Measurements from ENCODE around the gene ARG2. TPM values are rescaled to one million over a fixed set of nuclear protein-coding genes. Genes with fewer than 3 reads are reported as not detected.

Gene ARG2
- total and polyA plus RNA-seq, 2 donors (not counting 1 experiment from before 2014, with no cell fraction given), result 1.9 to 8.4 TPM

DNA sequence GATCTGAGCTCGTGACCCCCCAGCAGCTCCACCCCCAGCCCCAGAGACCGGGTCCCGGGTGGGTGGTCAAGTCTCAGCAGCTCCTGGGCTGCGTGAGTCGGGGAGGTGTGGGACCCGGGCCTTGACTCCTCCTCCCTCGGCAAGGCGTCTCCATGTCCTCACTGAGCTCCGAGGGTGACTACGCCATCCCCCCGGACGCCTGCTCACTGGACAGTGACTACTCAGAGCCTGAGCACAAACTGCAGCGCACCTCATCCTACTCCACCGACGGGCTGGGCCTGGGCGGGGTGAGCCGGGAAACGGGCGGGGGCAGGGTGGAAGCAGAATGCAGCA lies 47.8 kb upstream of the ARG2 start:
- H3K4me3 ChIP-seq (replicated peaks in 1 of 4; ENCODE audit: control extremely low read depth in 1 of 4, insufficient read depth in 1 of 4, low read depth in 3 of 4, low read length in 4 of 4), result no peak overlapping the region
- no peak for DNase-seq (ENCODE audit: low read depth in 2 of 2)
- TF ChIP-seq EZH2 (IDR thresholded peaks at IDR 0.05; ENCODE audit: low read length, missing control alignments), result no peak
- TF ChIP-seq, protein P1, sequence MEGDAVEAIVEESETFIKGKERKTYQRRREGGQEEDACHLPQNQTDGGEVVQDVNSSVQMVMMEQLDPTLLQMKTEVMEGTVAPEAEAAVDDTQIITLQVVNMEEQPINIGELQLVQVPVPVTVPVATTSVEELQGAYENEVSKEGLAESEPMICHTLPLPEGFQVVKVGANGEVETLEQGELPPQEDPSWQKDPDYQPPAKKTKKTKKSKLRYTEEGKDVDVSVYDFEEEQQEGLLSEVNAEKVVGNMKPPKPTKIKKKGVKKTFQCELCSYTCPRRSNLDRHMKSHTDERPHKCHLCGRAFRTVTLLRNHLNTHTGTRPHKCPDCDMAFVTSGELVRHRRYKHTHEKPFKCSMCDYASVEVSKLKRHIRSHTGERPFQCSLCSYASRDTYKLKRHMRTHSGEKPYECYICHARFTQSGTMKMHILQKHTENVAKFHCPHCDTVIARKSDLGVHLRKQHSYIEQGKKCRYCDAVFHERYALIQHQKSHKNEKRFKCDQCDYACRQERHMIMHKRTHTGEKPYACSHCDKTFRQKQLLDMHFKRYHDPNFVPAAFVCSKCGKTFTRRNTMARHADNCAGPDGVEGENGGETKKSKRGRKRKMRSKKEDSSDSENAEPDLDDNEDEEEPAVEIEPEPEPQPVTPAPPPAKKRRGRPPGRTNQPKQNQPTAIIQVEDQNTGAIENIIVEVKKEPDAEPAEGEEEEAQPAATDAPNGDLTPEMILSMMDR (conservative IDR thresholded peaks at IDR 0.05 in 1 of 2, IDR thresholded peaks at IDR 0.05 in 1 of 2; ENCODE audit: low read depth in 1 of 2, low read length in 2 of 2), result no peak
- H3K27me3 ChIP-seq (ENCODE audit: control insufficient read depth, insufficient read depth, low read length), result no peaks in the 10 kb centered on the region
- H3K9ac ChIP-seq (ENCODE audit: insufficient read depth, low read length), result no peak overlapping the region
- no peak overlapping the region for H3K27ac ChIP-seq (ENCODE audit: insufficient read depth, low read length)
- H4K20me1 ChIP-seq (ENCODE audit: control insufficient read depth, extremely low read depth, insufficient read depth, low read length), result no peaks in the 10 kb centered on the region
- no peak overlapping the region for H3K4me2 ChIP-seq (ENCODE audit: extremely low read depth, insufficient read depth, low read length)
- H3K9me3 ChIP-seq (ENCODE audit: control insufficient read depth, insufficient read depth, low read depth, low read length), result no peaks in the 10 kb centered on the region
- H3K4me1 ChIP-seq (ENCODE audit: control insufficient read depth, extremely low read depth, insufficient read depth, low read length), result no peaks in the 10 kb centered on the region
- no peaks in the 10 kb centered on the region for H3K79me2 ChIP-seq (ENCODE audit: control insufficient read depth, insufficient read depth, low read length)
- H3K36me3 ChIP-seq (ENCODE audit: control insufficient read depth, insufficient read depth, low read length), result no peaks in the 10 kb centered on the region
- no peak overlapping the region for H2AFZ ChIP-seq (ENCODE audit: low read length)

DNA sequence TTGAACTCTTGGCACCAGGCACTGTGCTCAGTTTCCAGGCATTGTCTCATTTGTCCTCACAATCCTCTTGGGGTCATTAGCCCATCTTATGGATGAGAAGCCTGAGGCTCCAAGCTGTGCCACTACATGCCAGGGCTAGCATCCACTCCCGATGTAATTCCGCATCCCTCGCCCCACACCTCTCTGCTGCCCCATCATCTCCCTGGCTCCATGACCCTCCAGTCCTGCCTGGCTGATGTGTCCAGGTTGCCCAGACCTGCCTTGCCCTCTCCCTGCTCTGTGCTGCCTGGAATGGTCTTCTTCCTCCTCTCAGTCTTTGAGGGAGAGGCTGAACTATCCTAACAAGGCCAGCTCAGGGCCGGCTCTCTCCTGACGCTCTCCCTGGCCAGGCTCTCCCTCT lies 47.1 kb upstream of the ARG2 start:
- no peak overlapping the region for H3K4me3 ChIP-seq (replicated peaks in 1 of 4; ENCODE audit: control extremely low read depth in 1 of 4, insufficient read depth in 1 of 4, low read depth in 3 of 4, low read length in 4 of 4)
- no peak overlapping the region for H2AFZ ChIP-seq (ENCODE audit: low read length)
- H3K27ac ChIP-seq (ENCODE audit: insufficient read depth, low read length), result no peak overlapping the region
- H3K27me3 ChIP-seq (ENCODE audit: control insufficient read depth, insufficient read depth, low read length), result no peaks in the 10 kb centered on the region
- DNase-seq (ENCODE audit: low read depth in 2 of 2), result no peak
- no peaks in the 10 kb centered on the region for H3K36me3 ChIP-seq (ENCODE audit: control insufficient read depth, insufficient read depth, low read length)
- no peaks in the 10 kb centered on the region for H3K79me2 ChIP-seq (ENCODE audit: control insufficient read depth, insufficient read depth, low read length)
- H3K4me2 ChIP-seq (ENCODE audit: extremely low read depth, insufficient read depth, low read length), result no peak overlapping the region
- no peaks in the 10 kb centered on the region for H4K20me1 ChIP-seq (ENCODE audit: control insufficient read depth, extremely low read depth, insufficient read depth, low read length)
- no peak overlapping the region for H3K9ac ChIP-seq (ENCODE audit: insufficient read depth, low read length)
- no peaks in the 10 kb centered on the region for H3K9me3 ChIP-seq (ENCODE audit: control insufficient read depth, insufficient read depth, low read depth, low read length)
- TF ChIP-seq, protein P1 (conservative IDR thresholded peaks at IDR 0.05 in 1 of 2, IDR thresholded peaks at IDR 0.05 in 1 of 2; ENCODE audit: low read depth in 1 of 2, low read length in 2 of 2), result no peak
- TF ChIP-seq EZH2 (IDR thresholded peaks at IDR 0.05; ENCODE audit: low read length, missing control alignments), result no peak
- H3K4me1 ChIP-seq (ENCODE audit: control insufficient read depth, extremely low read depth, insufficient read depth, low read length), result no peaks in the 10 kb centered on the region

DNA sequence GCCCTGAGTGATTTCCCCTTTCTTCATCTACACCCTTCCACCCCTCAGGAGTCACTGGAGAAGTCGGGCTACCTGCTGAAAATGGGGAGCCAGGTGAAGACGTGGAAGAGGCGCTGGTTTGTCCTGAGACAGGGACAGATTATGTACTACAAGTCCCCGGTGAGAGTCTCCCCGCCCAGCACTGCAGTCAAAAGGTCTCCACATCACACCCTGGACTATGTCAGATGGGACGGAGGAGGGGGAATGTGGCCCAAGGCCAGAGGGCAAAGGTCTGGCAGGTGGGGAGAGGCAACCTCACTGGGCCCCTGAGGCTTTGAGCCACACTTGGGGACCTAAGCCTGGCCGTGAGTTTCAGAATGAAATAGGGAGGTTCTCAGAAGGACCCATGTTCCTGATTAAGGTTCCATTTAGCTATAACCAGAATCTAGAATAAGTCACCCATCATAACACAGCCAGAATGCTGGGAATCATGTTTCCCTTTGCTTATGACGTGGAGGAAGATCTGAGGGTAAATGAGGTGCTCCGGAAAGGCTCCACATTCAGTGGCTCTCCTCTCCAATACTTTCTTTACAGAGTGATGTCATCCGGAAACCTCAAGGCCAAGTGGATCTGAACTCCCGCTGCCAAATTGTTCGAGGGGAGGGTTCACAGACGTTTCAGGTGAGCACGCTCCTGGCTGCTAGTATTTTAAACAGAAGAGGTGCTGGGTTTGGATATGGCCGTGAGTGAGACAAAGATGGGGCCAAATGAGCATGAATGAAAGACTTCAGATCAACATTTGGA lies 46.3 kb upstream of the ARG2 start:
- no peak for TF ChIP-seq EZH2 (IDR thresholded peaks at IDR 0.05; ENCODE audit: low read length, missing control alignments)
- TF ChIP-seq, protein P1 (conservative IDR thresholded peaks at IDR 0.05 in 1 of 2, IDR thresholded peaks at IDR 0.05 in 1 of 2; ENCODE audit: low read depth in 1 of 2, low read length in 2 of 2), result no peak
- Histone ChIP-seq H4K20me1 (ENCODE audit: control insufficient read depth, extremely low read depth, insufficient read depth, low read length) (no peaks in the 10 kb centered on the region), H3K9me3 (ENCODE audit: control insufficient read depth, insufficient read depth, low read depth, low read length) (no peaks in the 10 kb centered on the region), H3K4me3 (replicated peaks in 1 of 4; ENCODE audit: control extremely low read depth in 1 of 4, insufficient read depth in 1 of 4, low read depth in 3 of 4, low read length in 4 of 4) (no peak overlapping the region), H3K79me2 (ENCODE audit: control insufficient read depth, insufficient read depth, low read length) (no peaks in the 10 kb centered on the region), H3K9ac (ENCODE audit: insufficient read depth, low read length) (no peak overlapping the region), H3K36me3 (ENCODE audit: control insufficient read depth, insufficient read depth, low read length) (no peaks in the 10 kb centered on the region), H2AFZ (ENCODE audit: low read length) (no peak overlapping the region), H3K27me3 (ENCODE audit: control insufficient read depth, insufficient read depth, low read length) (no peaks in the 10 kb centered on the region), H3K4me1 (ENCODE audit: control insufficient read depth, extremely low read depth, insufficient read depth, low read length) (no peaks in the 10 kb centered on the region), H3K27ac (ENCODE audit: insufficient read depth, low read length) (no peak overlapping the region), H3K4me2 (ENCODE audit: extremely low read depth, insufficient read depth, low read length) (no peak overlapping the region)
- no peak for DNase-seq (ENCODE audit: low read depth in 2 of 2)

All from fibroblast of lung (primary cell).